Activated CD4-positive, alpha-beta T cell treated with anti-CD3 and anti-CD28 coated beads, Interleukin-10, Interleukin-2, amounts not matched to agents 100 ng/mL and 50 ng/mL, durations not matched to agents 16 hours and 8 hours (primary cell): ENCODE measurements around the gene GOSR2.
"Not testable (repeated sequence)": the region's sequence is repeated elsewhere in the genome, so short reads cannot be mapped to it uniquely, and the experiment has no call there.

Experiments
- DNase-seq: peaks from one replicate; pipeline ENCODE4 v3.0.0-alpha.2; 2020

GOSR2 gene

GRCh38 chr17:46935658-46936266 is 12.8 kb downstream of the GOSR2 start:
- DNase-seq: no peak

DNA sequence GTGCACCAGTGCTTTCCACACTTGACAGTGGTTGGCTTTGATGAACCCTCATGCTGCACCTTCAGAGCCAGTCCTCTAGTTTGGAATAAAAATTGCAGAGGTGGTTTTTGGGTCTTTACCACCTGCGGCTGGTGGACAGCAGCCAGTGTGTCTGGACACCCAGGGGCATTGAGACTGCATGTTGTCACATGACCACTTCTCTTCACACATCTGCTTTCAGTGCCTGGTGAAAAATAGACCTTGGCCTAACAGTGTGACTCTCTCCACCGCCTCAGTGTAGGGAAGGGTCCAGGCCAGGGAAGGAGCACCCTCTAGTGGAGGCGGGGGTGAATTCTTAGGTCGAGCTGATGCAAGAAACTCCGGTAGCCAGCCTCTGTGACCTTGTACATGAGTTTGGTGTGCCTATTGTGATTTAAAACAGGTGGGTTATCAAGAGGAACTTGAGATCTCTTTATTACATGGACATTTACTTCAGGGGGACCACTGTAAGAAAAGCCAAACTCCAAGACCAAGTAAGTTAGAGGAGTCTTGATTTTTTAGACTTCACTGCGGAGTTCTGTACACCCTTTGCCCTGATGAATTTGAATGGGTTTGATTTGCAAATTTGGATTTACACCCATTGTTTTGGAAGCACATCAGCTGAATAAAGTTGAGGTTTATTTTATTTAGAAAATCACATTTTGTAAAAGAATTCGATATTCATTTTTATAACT is 17.9 kb downstream of the GOSR2 start:
- DNase-seq: peak; percentile 76

DNA sequence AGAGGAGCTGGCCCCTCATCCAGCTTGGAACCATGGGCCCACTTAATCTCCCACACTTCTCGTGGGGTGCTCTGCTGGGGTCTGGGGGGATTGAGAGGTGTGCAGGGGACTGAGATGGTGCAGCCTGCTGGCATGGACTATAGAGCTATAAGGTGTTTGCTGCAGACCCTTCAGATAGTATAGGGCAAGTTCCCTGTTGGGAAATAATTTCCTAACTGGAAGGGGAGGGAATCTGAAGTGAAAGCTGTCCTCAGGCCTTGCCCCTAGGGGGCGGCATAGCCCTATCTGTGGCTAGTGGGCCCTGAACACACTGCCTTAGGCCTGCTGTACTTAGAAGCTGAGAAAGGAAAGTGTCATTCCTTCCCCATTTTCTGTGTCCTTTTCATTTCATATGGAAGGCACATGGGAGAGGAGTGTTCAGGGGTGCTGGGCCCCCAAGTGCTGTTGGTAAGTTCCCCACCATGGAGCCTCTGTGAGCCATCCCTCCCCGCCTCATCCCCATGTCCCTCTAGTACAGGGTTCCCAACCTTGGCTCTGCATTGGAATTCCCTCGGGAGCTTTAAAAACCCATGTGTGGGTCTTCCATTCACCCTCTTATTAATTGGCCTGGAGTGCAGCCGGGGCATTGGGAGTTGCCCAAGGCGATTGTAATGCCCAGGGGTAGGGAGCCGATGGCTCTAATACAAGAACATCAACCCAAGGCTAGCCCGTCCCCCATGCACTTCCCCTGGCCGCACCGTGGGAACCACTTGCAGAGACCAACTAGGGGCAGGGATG is 19.7 kb downstream of the GOSR2 start:
- DNase-seq: peak; percentile 63

DNA sequence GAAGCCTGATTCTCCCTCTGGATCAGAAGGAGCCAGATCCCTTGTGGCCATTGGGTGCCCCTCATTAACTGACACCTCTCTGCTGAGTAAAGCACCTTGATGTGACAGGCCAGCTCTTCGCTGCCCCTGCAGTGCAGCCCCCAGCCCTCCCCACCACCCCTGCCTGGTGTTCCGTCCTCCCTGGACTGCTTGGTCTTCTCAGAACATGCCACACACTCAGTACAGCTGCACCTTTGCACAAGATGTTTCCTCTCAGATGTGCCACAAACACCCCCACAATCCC is 20.2 kb downstream of the GOSR2 start:
- no peak for DNase-seq

GRCh38 chr17:46943501-46944393 is 20.8 kb downstream of the GOSR2 start:
- no peak for DNase-seq

GRCh38 chr17:46944931-46945330 is 22.0 kb downstream of the GOSR2 start:
- DNase-seq: no peak

- DNase-seq: no peak
Measured at GRCh38 chr17:46947216-46947615, 24.3 kb downstream of the GOSR2 start.

DNA sequence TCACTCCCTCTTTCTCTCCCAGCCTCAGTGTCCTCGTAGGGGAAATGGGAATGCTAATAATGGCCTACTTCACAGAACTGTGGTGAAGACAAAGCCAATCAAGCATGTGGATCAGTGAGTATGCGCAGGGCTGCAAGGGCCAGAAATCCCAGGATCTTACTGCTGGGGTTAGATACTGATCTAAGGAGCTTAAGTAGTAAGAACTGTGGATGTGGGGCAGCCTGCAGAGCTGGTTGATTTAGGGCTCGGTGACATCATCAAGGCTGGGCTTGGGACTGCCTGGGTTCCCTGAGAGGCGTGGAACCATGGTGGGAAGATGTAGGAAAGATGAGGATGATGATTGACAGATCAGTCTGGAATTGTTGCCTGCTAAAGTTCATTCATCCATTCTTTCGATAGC is 25.6 kb downstream of the GOSR2 start:
- DNase-seq: no peak

DNA sequence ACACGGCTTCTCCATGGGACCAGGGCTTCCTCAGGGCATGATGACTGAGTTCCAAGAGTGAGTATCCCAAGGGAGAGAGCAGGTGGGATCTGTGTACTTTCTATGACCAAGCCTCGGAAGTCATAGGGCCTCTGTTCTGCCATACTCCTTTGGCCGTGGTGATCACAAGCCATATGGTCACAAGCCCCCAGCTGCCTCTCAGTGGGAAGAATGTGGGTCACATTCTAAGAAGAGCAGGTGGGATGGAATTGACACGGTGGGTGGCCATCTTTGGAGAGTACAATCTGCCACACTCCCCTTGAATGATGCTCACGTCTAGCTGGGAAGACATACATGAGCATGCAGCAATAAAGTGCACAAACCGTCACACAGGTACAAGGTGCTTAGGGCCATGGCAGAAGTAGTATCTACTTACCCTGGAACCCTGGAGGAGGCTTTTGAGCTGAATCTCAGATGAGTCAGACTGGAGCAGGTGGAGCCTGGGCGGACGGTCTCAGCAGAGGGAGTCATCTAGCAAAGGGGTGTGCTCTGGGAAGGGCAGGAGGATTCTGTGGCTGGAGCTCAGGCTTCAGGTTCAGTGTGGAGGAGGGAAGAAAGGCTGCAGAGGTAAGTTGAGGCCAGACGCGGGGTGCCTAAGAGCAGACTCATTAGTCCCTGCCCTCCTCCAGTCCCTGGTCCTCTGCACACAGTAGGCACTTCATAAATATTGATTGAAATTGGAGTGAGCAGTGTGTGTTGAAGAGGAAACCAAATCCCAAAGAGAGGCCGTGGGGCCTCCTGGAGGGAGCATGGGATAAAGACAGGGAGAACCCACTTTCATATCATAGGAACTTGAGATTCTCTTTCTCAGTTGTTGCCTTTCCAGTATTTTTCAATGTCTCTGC is 26.6 kb downstream of the GOSR2 start:
- DNase-seq: no peak

- DNase-seq: no peak
Measured at GRCh38 chr17:46950342-46950996, 27.5 kb downstream of the GOSR2 start.

- DNase-seq: no peak
Measured at GRCh38 chr17:46950997-46951621, 28.1 kb downstream of the GOSR2 start.

DNA sequence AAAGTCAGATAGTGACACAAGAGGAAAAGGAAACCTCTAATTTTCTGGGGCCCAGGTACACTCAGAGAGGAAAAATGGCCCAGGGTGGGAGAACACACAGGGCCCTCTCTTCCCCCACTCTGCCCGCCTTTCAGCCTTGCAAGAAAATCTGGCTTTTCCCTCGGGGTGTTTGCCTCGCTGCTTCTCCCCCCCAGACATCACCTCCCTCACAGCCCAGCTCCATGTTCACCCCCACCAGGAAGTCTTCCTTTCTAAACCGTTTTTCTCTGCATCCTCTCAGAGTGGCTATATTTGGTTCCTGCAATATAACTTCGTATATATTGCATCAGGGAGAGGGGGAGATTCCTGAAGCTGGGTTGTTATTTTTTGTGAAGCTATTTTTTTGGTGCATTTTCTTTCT is 28.7 kb downstream of the GOSR2 start:
- no peak for DNase-seq

DNA sequence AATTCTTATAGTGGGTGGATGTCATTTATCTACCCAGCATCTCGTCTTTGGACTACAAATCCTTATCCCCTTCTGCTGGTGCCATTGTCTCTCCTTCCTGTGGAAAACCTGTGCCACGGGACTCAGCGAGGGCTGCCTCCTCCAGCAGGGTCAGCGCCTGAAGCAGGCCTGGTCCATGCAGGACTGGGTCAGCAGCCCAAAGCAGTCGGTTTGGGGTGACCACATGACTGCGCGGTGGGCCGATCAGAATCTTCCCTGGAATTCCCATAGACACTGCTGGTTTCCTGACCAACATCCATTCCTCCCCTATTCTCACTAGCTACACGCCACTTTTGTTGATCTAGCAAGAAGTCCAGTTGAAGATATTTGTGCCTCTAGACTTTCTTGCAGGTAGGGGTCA is 29.2 kb downstream of the GOSR2 start:
- no peak for DNase-seq

DNA sequence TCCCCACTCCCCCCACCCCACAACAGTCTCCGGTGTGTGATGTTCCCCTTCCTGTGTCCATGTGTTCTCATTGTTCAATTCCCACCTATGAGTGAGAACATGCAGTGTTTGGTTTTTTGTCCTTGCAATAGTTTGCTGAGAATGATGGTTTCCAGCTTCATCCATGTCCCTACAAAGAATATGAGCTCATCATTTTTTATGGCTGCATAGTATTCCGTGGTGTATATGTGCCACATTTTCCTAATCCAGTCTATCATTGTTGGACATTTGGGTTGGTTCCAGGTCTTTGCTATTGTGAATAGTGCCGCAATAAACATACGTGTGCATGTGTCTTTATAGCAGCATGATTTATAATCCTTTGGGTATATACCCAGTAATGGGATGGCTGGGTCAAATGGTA is 30.2 kb downstream of the GOSR2 start:
- DNase-seq: not testable (repeated sequence)

DNA sequence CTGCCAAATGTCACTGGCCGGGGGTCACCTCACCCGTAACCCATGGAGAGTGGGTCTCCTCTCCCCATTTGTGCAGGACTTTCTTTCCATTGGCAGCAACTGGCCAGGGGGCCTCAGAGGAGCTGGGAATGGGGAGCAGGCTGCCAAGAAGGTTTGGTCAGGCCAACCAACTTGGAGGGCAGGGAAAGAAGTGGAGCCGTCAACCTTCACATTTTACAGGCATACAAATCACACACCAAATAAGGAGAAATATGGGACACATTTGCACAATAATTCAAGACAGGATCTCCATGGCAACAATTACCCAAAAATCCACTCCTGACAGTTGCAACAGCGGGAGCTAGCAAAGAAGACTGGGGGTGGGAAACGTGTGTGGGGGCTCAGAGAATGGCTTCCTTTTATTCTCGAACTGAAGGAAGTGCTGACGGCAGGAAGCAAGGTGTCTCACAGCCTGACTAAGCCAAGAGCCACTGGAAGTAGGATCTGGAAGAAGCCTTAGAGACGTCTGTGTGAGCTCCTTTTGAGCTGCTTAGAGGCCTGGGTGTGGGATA is 35.2 kb downstream of the GOSR2 start:
- no peak for DNase-seq

GRCh38 chr17:46960152-46960551 is 37.2 kb downstream of the GOSR2 start:
- no peak for DNase-seq

DNA sequence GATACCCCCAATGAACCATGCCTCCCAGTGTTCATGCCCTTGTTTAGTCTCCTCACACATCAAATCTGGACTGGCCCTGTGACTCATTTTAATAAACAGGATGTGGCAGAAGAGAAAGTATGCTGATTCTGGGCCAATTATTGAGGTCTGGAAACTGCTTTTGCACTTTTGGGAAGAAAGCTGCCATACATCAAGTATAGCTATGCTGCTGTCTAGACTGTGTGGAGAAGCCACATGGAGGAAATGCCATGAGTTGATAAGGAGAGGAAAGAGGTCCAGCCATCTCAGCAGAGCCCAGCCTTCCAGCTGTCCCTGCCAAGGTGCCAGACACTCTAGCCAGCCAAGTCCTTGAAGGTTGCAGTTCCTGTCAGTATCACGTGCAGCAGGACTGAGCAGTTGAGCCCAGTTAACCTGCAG is 39.4 kb downstream of the GOSR2 start:
- peak; percentile 65 for DNase-seq

DNA sequence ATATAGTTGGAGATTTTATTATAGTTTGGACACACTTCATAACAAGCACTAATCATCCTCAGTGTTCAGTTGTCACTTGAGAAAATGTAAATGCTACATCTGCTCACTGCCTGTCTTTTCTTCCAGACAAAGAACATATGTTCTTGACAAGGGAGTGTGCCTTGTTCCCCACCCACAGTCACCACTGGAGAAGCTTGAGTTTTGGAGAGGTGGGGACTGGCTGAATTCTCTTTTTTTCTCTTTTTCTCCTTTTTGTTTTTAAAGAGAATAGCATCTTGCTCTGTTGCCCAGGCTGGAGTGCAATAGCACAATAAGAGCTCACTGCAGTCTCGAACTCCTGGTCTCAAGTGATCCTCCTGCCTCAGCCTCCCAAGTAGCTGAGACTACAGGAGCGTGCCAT is 40.6 kb downstream of the GOSR2 start:
- DNase-seq: no peak

DNA sequence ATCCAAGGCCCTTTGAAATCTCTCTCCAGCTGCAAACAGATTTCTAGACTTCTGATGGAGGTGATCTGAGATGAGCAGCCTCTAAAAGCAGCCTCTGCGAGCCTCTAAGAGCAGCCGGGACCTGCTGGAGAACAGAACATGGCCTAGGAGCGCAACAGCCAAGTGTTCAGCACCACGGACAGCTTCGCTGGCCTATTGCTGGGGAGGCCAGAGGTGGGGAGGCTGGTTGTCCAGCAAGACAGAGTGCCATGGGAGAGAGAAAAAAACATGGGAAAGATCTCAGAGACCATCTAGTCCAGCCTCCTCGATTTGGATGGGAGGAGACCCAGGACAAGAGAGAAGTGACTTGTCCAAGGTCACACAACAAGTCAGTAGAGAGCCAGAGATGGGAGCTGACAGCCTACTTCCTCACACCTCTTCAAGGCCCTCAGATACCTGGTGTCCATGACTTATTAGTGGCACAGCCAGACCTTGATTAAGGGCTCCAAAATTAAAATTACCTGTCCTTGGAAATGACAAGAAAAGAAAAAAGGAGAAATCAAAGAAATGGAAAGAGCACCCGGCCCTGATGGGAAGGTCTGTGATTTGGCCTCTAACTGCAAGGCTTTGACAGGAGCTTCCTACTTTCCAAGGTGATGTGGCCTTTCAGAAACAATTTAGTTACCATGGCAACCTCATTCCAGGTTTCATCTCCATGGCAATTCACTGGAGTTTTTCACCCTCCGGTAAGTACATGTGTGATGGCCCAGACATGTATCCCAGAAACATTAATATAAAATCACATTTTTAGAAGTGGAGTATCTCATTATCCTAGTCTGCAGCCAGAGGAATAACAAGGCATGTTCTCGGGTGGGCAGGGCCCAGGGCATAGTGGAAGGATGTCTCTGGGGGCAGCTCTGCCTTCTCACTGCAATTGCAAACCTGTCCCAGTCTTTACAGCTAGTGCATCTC is 41.6 kb downstream of the GOSR2 start:
- DNase-seq: no peak
